Measurements from ENCODE around the gene RSPH10B.
A peak's percentile ranks its signal among the peaks of the same experiment; 100 is the strongest.
"Not testable (repeated sequence)": the region's sequence is repeated elsewhere in the genome, so short reads cannot be mapped to it uniquely, and the experiment has no call there.

RSPH10B gene

DNA sequence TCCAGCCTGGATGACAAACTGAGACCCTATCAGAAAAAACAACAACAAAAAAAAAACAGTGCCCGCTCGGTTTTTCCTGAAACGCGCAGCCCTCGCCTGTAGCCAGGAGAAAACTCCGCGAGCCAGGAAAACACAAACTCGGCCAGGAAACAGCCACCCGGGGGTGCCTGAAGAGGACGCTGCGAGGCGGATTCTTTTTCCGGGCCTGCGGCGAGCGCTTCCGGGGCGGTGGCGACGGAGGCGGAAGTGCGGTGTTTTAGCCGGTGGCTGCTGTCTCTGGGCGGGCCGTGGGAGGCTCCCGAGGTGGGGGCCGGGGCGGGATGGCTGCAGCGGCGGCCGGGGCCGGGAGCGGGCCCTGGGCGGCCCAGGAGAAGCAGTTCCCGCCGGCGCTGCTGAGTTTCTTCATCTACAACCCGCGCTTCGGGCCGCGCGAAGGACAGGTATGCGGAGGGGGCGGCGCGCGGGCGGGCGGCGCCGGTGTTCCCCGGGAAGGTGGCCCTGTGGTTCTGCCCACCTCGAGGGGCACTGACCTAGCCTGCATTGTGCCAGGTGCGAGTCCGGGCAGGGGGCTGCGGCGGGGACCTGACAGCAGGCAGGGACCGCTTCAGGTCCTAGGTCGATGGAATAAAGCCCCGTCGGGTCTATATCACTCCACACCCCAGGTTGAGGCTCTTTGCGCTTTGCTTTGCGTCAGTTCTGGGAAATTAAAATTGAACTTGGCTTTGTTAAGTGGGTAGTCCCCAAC is 71.8 kb downstream of the RSPH10B start, which contains the start of gene CCZ1:
Gene CCZ1 (plus strand): TSS at position 254 of the 745 bp plus-strand sequence. CDS start 67 bp downstream, at position 321.
- Mint-ChIP-seq H3K4me3 (peak within 1 kb of the TSS; percentile 76), H3K27ac (peak within 1 kb of the TSS; percentile 79), H3K36me3 (ENCODE audit: low read depth) (peaks cover 22% of the 10 kb centered on the region)
- intact Hi-C loops (cut with micrococcal nuclease); H3K27me3 Mint-ChIP-seq; H3K9me3 Mint-ChIP-seq; H3K4me1 Mint-ChIP-seq (ENCODE audit: low read depth): not testable (repeated sequence)

DNA sequence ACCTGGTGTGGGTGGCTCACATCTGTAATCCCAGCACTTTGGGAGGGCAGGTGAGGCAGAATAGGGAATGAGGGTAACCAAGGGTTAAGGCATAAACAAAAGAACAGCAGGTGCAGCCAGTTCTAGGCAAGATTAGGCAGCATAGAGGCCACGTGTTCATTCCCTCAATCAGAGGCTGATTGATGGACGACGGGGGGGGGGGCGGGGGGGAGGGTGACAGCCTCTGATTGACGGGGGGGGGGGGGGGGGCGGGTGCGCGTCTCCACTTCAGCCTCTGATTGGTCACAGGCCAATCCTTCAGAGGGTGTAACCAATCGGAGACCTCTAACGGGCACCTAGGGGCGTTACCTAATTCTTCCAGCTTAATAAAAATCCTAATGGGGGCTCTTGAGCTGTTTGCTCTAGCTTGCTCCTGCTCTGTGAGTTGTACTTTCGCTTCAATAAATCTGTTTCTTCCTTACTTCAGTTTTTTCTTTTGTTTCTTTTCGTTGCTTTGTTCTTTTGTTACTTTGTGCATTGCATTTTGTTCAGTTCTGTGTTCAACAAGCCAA is 73.0 kb downstream of the RSPH10B start:
- H3K36me3 Mint-ChIP-seq (ENCODE audit: low read depth), result peaks cover 11% of the 10 kb centered on the region
- H3K27me3 Mint-ChIP-seq; H3K4me1 Mint-ChIP-seq (ENCODE audit: low read depth); H3K27ac Mint-ChIP-seq; intact Hi-C loops (cut with micrococcal nuclease); H3K4me3 Mint-ChIP-seq; H3K9me3 Mint-ChIP-seq: not testable (repeated sequence)

DNA sequence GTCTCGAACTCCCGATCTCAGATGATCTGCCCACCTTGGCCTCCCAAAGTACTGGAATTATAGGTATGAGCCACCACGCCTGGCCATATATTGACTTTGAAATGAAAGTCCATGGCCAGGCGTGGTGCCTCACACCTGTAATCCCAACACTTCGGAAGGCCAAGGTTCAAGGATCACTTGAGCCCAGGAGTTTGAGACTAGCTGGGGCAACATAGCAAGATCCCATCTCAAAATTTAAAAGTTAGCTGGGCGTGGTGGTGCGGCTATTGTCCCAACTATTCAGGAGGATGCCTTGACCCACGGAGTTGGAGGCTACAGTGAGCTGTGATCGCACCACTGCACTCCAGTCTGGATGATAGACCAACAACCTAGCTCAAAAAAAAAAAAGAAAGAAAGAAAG is 78.0 kb downstream of the RSPH10B start:
- H3K4me3 Mint-ChIP-seq, result no peak overlapping the region
- no peaks in the 10 kb centered on the region for H3K4me1 Mint-ChIP-seq (ENCODE audit: low read depth)
- intact Hi-C loops (cut with micrococcal nuclease), result no loop called here
- H3K36me3 Mint-ChIP-seq (ENCODE audit: low read depth), result no peaks in the 10 kb centered on the region
- no peak overlapping the region for H3K27ac Mint-ChIP-seq
- H3K9me3 Mint-ChIP-seq, result no peaks in the 10 kb centered on the region
- peaks cover 2% of the 10 kb centered on the region for H3K27me3 Mint-ChIP-seq

DNA sequence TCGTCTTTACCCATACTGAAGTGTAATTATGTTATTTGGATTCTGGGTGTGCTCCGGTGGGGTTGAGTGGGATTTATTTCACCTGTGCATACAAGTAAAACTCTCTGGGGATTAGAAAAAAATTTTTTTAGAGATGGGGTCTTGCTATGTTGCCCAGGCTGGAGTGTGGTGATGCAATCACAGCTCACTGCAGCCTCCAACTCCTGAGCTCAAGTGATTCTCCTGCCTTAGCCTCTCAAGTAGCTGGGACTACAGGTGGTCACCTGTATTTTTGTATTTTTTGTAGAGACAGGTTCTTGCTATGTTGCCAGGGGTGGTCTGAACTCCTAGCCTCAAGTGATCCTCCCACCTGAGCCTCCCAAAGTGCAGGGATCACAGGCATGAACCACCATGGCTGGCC is 80.2 kb downstream of the RSPH10B start:
- H3K9me3 Mint-ChIP-seq; H3K4me3 Mint-ChIP-seq; H3K4me1 Mint-ChIP-seq (ENCODE audit: low read depth); H3K27ac Mint-ChIP-seq; H3K27me3 Mint-ChIP-seq; intact Hi-C loops (cut with micrococcal nuclease); H3K36me3 Mint-ChIP-seq (ENCODE audit: low read depth): not testable (repeated sequence)

DNA sequence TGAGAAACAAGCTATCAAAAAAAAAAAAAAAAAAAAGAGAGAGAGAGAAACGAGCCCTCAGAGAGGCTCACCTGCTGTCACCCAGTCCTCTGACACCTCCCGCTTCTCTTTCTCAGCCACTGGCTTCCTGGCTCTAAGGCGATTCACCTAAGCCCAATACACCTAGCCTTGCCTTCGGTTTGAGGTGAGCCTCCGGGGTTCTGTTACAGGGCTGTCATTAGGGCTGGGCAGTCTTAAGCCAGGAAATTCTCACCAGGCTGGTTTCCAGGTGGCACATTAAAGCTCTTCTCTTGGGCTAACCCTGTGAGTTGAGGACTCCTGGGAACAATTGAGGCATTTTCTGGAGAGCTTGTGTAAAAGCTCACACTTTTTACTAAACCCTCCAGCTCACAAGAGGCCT is 82.5 kb downstream of the RSPH10B start:
- H3K27ac Mint-ChIP-seq; H3K4me3 Mint-ChIP-seq; H3K27me3 Mint-ChIP-seq; H3K36me3 Mint-ChIP-seq (ENCODE audit: low read depth); H3K4me1 Mint-ChIP-seq (ENCODE audit: low read depth); intact Hi-C loops (cut with micrococcal nuclease); H3K9me3 Mint-ChIP-seq: not testable (repeated sequence)

DNA sequence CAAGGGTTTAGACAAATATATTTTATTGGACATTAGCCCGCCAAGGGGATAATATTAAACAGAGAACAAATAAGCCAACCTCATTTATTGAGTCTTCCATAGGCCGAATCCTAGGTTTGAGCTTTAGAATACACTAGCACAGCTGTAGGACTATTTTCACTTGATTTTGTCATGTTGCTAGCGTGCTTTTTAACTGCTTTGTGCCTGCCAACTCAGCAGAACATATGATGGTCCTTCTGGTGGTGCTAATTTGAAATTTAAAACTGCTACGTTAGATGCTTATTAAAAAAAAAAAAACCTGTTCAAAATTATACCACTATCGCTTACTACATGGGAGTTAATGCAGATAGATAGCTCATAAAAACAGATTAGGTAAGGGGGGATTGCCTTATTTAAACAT is 86.1 kb downstream of the RSPH10B start:
- H3K9me3 Mint-ChIP-seq; H3K27ac Mint-ChIP-seq; H3K4me1 Mint-ChIP-seq (ENCODE audit: low read depth); H3K36me3 Mint-ChIP-seq (ENCODE audit: low read depth); H3K27me3 Mint-ChIP-seq; H3K4me3 Mint-ChIP-seq; intact Hi-C loops (cut with micrococcal nuclease): not testable (repeated sequence)

DNA sequence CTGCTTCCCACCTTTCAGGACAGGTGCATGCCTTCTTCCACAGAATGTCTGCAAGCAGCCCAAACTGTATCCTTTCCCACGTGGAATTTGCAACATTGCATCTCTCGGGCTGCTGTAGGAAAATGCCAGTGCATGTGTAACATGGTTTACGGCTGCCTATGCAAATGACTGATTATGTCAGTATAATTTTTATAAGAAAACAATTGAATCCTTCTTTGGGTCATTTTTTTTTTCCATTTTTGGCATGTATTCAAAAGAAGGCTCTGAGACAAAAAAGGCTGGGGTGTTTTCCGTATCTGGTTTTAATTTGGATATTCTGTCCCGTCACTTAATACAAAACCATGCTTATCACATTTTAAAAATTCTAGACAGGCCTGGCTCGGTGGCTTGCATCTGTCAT is 90.4 kb downstream of the RSPH10B start:
- H3K27ac Mint-ChIP-seq; intact Hi-C loops (cut with micrococcal nuclease); H3K36me3 Mint-ChIP-seq (ENCODE audit: low read depth); H3K4me1 Mint-ChIP-seq (ENCODE audit: low read depth); H3K4me3 Mint-ChIP-seq; H3K9me3 Mint-ChIP-seq; H3K27me3 Mint-ChIP-seq: not testable (repeated sequence)

DNA sequence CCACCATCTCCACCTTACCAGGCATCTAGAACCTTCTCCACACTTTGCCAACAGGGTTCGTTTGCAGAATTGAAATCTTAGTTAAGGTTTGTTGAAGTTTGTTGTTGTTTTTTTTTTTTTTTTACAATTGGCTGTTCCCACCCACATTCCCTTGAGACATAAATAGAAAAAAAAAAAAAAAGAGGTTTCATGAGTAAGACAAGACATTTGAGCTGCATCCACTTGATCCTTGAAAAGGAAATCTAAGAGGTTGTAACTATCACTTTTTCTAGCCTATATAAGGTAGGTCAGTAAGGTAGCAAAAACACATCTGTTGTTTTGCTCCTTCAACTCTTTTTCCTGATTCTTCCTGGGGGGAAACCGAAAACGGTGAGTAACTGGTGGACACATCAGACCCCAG is 90.9 kb downstream of the RSPH10B start:
- H3K27me3 Mint-ChIP-seq; H3K4me3 Mint-ChIP-seq; H3K9me3 Mint-ChIP-seq; intact Hi-C loops (cut with micrococcal nuclease); H3K4me1 Mint-ChIP-seq (ENCODE audit: low read depth); H3K27ac Mint-ChIP-seq; H3K36me3 Mint-ChIP-seq (ENCODE audit: low read depth): not testable (repeated sequence)
